Ishikawa (cell line): Measurements from ENCODE around the gene RAB4B.

Experiments used
- CEBPB ChIP-seq: IDR thresholded peaks from 2 replicates; pipeline ENCODE4 v1.6.1; 2012
- CREB1 ChIP-seq: IDR thresholded peaks from 2 replicates; pipeline ENCODE4 v1.6.1; 2012; ENCODE audit warnings: low read depth
- EGR1 ChIP-seq: IDR thresholded peaks from 2 replicates; pipeline ENCODE4 v1.6.1; 2012
- EP300 ChIP-seq: IDR thresholded peaks from 2 replicates; pipeline ENCODE4 v1.6.1; 2012; ENCODE audit warnings: borderline replicate concordance
- FOXM1 ChIP-seq: IDR thresholded peaks from 2 replicates; pipeline ENCODE4 v1.6.1; 2012; ENCODE audit warnings: low read depth, borderline replicate concordance
- MAX ChIP-seq: IDR thresholded peaks from 2 replicates; pipeline ENCODE4 v1.6.1; 2012
- NFIC ChIP-seq: IDR thresholded peaks from 2 replicates; pipeline ENCODE4 v1.6.1; 2012
- RAD21 ChIP-seq: IDR thresholded peaks from 2 replicates; pipeline ENCODE4 v1.6.1; 2012; ENCODE audit warnings: low read depth
- REST ChIP-seq: IDR thresholded peaks from 2 replicates; pipeline ENCODE4 v1.6.1; 2012; ENCODE audit warnings: low read depth, mild to moderate bottlenecking
- TAF1 ChIP-seq: IDR thresholded peaks from 2 replicates; pipeline ENCODE4 v1.6.1; 2012; ENCODE audit warnings: low read depth, mild to moderate bottlenecking
- TCF12 ChIP-seq: IDR thresholded peaks from 2 replicates; pipeline ENCODE4 v1.6.1; 2012; ENCODE audit warnings: low read depth
- TEAD4 ChIP-seq: IDR thresholded peaks from 2 replicates; pipeline ENCODE4 v1.6.1; 2012
- USF1 ChIP-seq: IDR thresholded peaks from 2 replicates; pipeline ENCODE4 v1.6.1; 2012
- YY1 ChIP-seq: IDR thresholded peaks from 2 replicates; pipeline ENCODE4 v1.6.1; 2012; ENCODE audit warnings: low read depth
- ZBTB7A ChIP-seq: IDR thresholded peaks from 2 replicates; pipeline ENCODE4 v1.6.1; 2012; ENCODE audit warnings: low read depth

The RAB4B gene

GRCh38 chr19:40827386-40828247 lies 49.6 kb downstream of the RAB4B start:
- TF ChIP-seq MAX, result no peak

- no peak for TF ChIP-seq REST
- no peak for TF ChIP-seq TEAD4
- TF ChIP-seq EGR1, result no peak
- no peak for TF ChIP-seq CEBPB
- TF ChIP-seq NFIC, result no peak
- no peak for TF ChIP-seq EP300
- no peak for TF ChIP-seq CREB1
- no peak for TF ChIP-seq MAX
- no peak for TF ChIP-seq TCF12
- TF ChIP-seq RAD21, result no peak
- TF ChIP-seq YY1, result no peak
- TF ChIP-seq FOXM1, result no peak
- TF ChIP-seq TAF1, result no peak
- TF ChIP-seq USF1, result no peak
- TF ChIP-seq ZBTB7A, result no peak
Observed at GRCh38 chr19:40829205-40829604, 51.2 kb downstream of the RAB4B start.

- TF ChIP-seq MAX (0 out of 2 replicates have a peak, but pooled peaks have one; percentile 26), USF1 (peak; percentile 42; the same call in 1 of the 2 replicates), TCF12 (no peak)
Observed at GRCh38 chr19:40831502-40832430, 53.7 kb downstream of the RAB4B start.

GRCh38 chr19:40836754-40837429 lies 58.8 kb downstream of the RAB4B start:
- no peak for TF ChIP-seq NFIC
- TF ChIP-seq REST, result no peak
- TF ChIP-seq TCF12, result no peak
- TF ChIP-seq RAD21, result no peak
- TF ChIP-seq FOXM1, result no peak
- TF ChIP-seq YY1, result no peak
